Islet of Langerhans (tissue), 1 donor: ENCODE measurements around the gene PTPN4.
A peak's percentile ranks its signal among the peaks of the same experiment; 100 is the strongest.
"Not testable (repeated sequence)": the region's sequence is repeated elsewhere in the genome, so short reads cannot be mapped to it uniquely, and the experiment has no call there.

ENCODE experiments used
- FAIRE-seq: peaks from one replicate; lab custom pipeline; 2011; peaks lifted over from hg19 to GRCh38; lab: Jason Lieb, UNC

PTPN4 gene

GRCh38 chr2:119766944-119767343 lies 7.2 kb downstream of the PTPN4 start:
- FAIRE-seq, result no peak

GRCh38 chr2:119768742-119769141 lies 9.0 kb downstream of the PTPN4 start:
- FAIRE-seq, result no peak

- FAIRE-seq, result no peak
Measured at GRCh38 chr2:119769645-119770044, 9.9 kb downstream of the PTPN4 start.

- FAIRE-seq, result no peak
Measured at GRCh38 chr2:119771331-119771730, 11.6 kb downstream of the PTPN4 start.

- FAIRE-seq, result no peak
Measured at GRCh38 chr2:119772128-119772527, 12.4 kb downstream of the PTPN4 start.

GRCh38 chr2:119772767-119773166 lies 13.0 kb downstream of the PTPN4 start:
- FAIRE-seq, result no peak

- no peak for FAIRE-seq
Measured at GRCh38 chr2:119774026-119774425, 14.3 kb downstream of the PTPN4 start.

- FAIRE-seq, result no peak
Measured at GRCh38 chr2:119775102-119775501, 15.4 kb downstream of the PTPN4 start.

GRCh38 chr2:119782308-119783027 lies 22.7 kb downstream of the PTPN4 start:
- FAIRE-seq, result no peak

GRCh38 chr2:119784876-119785275 lies 25.2 kb downstream of the PTPN4 start:
- no peak for FAIRE-seq

GRCh38 chr2:119786295-119786694 lies 26.6 kb downstream of the PTPN4 start:
- FAIRE-seq, result no peak

- no peak for FAIRE-seq
Measured at GRCh38 chr2:119788752-119789151, 29.0 kb downstream of the PTPN4 start.

GRCh38 chr2:119790466-119790865 lies 30.7 kb downstream of the PTPN4 start:
- FAIRE-seq, result no peak

- no peak for FAIRE-seq
Measured at GRCh38 chr2:119792907-119793312, 33.2 kb downstream of the PTPN4 start.

GRCh38 chr2:119794237-119794636 lies 34.5 kb downstream of the PTPN4 start:
- no peak for FAIRE-seq

GRCh38 chr2:119795309-119796303 lies 35.9 kb downstream of the PTPN4 start:
- no peak for FAIRE-seq

GRCh38 chr2:119800376-119800902 lies 40.7 kb downstream of the PTPN4 start:
- peak; percentile 88 for FAIRE-seq

- no peak for FAIRE-seq
Measured at GRCh38 chr2:119801040-119801439, 41.3 kb downstream of the PTPN4 start.

- not testable (repeated sequence) for FAIRE-seq
Measured at GRCh38 chr2:119801989-119802388, 42.3 kb downstream of the PTPN4 start.

- no peak for FAIRE-seq
Measured at GRCh38 chr2:119803101-119803500, 43.4 kb downstream of the PTPN4 start.

GRCh38 chr2:119804409-119804808 lies 44.7 kb downstream of the PTPN4 start:
- not testable (repeated sequence) for FAIRE-seq

- no peak for FAIRE-seq
Measured at GRCh38 chr2:119808516-119809147, 48.9 kb downstream of the PTPN4 start.
